ENCODE results near the gene CEP112. TPM values are rescaled to one million over a fixed set of nuclear protein-coding genes. Genes with fewer than 3 reads are reported as not detected.

Gene CEP112
- total RNA-seq, 4 donors from 2014 or later: 15.8 to 50.3 (median 20.2) TPM

DNA sequence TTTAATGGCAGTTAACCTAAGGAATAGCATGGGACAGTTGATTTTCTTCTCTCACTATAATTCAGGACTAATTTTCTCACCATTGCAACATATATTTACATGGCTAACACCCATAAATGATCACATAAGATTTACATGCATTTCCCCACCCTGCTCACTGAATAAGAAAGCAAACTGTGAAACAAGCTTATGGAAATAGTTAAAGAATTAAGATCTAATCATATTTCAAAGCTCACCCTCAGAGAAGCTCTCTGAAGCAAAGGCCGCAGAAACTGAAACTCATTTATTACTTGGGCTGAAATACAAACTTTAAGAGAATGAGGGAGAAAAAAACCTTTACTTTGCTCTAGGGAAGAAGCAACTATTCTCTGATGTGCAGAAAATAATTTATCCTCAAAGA lies 411.8 kb downstream of the CEP112 start:
- no peak for ATAC-seq (ENCODE audit: low FRiP score)
- DNase-seq (ENCODE audit: low spot score): no peak
- TF ChIP-seq, protein P1, sequence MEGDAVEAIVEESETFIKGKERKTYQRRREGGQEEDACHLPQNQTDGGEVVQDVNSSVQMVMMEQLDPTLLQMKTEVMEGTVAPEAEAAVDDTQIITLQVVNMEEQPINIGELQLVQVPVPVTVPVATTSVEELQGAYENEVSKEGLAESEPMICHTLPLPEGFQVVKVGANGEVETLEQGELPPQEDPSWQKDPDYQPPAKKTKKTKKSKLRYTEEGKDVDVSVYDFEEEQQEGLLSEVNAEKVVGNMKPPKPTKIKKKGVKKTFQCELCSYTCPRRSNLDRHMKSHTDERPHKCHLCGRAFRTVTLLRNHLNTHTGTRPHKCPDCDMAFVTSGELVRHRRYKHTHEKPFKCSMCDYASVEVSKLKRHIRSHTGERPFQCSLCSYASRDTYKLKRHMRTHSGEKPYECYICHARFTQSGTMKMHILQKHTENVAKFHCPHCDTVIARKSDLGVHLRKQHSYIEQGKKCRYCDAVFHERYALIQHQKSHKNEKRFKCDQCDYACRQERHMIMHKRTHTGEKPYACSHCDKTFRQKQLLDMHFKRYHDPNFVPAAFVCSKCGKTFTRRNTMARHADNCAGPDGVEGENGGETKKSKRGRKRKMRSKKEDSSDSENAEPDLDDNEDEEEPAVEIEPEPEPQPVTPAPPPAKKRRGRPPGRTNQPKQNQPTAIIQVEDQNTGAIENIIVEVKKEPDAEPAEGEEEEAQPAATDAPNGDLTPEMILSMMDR (IDR thresholded peaks at IDR 0.05): no peak

DNA sequence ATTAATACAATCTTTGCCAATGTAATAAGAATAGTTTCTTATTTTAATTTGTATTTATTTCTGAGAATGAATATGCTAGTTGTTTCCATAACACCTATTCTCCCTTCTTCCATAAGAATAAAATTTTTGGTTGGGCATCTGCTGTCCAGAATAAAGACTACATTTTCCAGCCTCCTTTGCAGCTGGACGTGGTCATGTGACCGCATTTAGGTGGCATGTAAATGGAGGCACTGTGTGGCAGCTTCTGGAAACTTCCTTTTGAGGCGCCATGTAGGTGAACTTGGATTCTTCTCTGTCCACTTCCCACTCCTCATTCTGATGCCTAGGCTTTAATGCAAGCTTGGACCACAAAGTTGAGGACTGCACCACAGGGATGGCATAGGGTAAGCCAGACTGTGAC lies 415.0 kb downstream of the CEP112 start:
- ATAC-seq (ENCODE audit: low FRiP score) (no peak), DNase-seq (ENCODE audit: low spot score) (no peak)
- TF ChIP-seq, protein P1 (IDR thresholded peaks at IDR 0.05): no peak

DNA sequence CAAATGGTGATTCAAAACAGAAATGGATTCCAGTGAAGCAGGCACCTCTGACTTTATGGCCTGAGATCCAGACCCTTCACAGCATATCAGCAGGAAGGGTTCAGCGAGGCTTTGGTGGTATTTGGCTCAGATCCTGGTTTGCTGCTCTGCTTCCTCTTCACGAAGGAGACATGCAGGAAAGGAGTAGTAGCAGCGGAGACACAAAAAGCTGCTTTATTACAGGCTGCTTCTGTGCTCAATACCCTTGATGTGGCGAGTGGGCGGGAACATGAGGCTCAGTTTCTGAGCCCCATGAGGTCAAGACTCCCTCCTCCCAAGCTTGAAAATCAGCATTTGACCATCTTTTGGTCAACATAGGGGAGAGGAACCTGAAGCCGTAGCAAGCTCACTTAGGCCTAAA lies 417.1 kb downstream of the CEP112 start:
- no peak for DNase-seq (ENCODE audit: low spot score)
- ATAC-seq (ENCODE audit: low FRiP score): no peak
- TF ChIP-seq, protein P1 (IDR thresholded peaks at IDR 0.05): no peak

DNA sequence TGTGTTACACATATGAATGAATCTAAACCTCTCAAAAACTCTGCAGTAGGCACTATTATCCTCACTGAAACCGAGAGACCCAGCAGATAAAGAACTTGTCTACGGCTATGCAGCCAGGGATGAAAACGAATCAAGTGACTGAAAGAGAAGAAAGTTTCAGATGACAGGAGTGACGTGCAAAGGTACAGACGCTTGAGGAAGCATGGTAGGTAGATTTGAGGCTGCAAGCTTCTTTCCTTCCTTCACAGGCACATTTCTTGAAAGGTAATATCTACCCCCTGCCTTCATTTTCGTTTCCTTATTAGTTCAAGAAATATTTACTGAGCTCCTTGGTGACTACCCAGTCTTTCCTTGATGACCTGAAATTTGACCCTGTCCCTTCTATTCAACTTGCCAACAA lies 418.9 kb downstream of the CEP112 start:
- ATAC-seq (ENCODE audit: low FRiP score): no peak
- no peak for DNase-seq (ENCODE audit: low spot score)
- TF ChIP-seq, protein P1 (IDR thresholded peaks at IDR 0.05): no peak

DNA sequence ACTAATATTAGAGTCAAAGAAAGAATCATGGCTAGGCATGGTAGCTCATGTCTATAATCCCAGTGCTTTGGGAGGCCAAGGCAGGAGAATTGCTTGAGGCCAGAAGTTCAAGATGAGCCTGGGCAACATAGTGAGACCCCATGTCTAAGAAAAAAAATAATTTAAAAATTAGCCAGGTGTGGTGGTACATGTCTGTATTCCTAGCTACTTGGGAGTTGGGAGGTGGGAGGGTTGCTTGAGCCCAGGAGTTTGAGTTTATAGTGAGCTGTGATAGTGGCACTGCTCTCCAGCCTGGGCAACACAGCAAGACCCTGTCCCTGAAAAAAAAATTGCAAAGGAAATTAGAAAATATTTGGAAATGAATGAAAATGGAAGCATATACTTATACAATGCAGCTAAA lies 420.2 kb downstream of the CEP112 start:
- DNase-seq (ENCODE audit: low spot score): no peak
- TF ChIP-seq, protein P1 (IDR thresholded peaks at IDR 0.05): no peak
- no peak for ATAC-seq (ENCODE audit: low FRiP score)

DNA sequence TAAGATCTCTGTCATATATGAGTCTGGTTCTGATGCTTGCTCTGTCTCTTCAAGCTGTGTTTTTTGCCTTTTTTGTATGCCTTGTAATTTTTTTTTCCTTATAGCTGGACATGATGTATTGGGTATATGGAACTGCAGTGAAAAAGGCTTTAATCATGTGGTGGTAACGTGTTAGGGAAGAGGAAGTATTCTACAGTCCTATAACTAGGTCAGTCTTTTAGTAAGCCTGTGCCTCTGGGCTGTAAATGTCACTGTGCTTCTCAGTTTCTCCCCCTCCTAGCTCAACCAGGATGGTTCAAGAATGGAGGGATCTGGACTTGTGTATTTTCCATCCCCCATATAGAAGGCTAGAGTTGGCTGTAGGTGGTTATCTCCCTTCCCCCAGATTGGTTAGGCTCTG lies 428.1 kb downstream of the CEP112 start:
- DNase-seq (ENCODE audit: low spot score) (no peak), ATAC-seq (ENCODE audit: low FRiP score) (no peak)
- TF ChIP-seq, protein P1 (IDR thresholded peaks at IDR 0.05): no peak

DNA sequence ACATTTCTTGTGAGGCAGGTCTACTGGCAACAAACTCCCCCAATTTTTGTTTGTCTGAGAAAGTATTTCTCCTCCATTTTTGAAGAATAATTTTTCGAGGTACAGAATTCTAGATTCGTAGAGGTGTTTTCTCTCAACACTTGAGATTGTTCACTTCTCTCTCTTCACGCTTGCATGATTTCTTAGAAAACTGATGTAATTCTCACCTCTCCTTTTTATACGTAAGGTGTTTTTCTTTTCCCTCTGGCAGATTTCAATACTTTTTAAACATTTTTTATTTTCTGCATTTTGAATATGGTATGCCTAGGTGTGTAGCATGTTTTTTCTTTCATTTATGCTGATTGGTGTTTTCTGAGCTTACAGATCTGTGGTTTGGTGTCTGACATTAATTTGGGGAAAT lies 429.0 kb downstream of the CEP112 start:
- no peak for ATAC-seq (ENCODE audit: low FRiP score)
- no peak for DNase-seq (ENCODE audit: low spot score)
- TF ChIP-seq, protein P1 (IDR thresholded peaks at IDR 0.05): no peak
